Measurements from ENCODE around the gene SLC43A1. TPM values are rescaled to one million over a fixed set of nuclear protein-coding genes. Genes with fewer than 3 reads are reported as not detected.

SLC43A1 gene
- polyA plus RNA-seq, 1 of the 3 experiments (the other 2 are of a cell fraction), result 4.4 TPM

- peak overlapping the region; percentile 24; the same call in 1 of the 2 replicates for H3K4me2 ChIP-seq
- no peak for TF ChIP-seq USF2 (IDR thresholded peaks at IDR 0.05; ENCODE audit: borderline replicate concordance, low read depth, low read length)
- peak; percentile 28; the same call in 1 of the 2 replicates for TF ChIP-seq CTCF (IDR thresholded peaks at IDR 0.05)
- TF ChIP-seq FOXJ3 (CRISPR knock-in tag; IDR thresholded peaks at IDR 0.05), result no peak
- no peak for TF ChIP-seq ELF1 (IDR thresholded peaks at IDR 0.05)
- TF ChIP-seq TEAD4 (IDR thresholded peaks at IDR 0.05; ENCODE audit: borderline replicate concordance, insufficient read depth), result no peak
- no peak for TF ChIP-seq TAF1 (IDR thresholded peaks at IDR 0.05; ENCODE audit: borderline replicate concordance, low read depth, low read length)
- peak; percentile 79 for DNase-seq
- peaks cover 14% of the 10 kb centered on the region; the same call in 1 of the 2 replicates for H3K27me3 ChIP-seq (ENCODE audit: insufficient read depth)
- no peak overlapping the region for H3K9ac ChIP-seq
- no peaks in the 10 kb centered on the region for H3F3A ChIP-seq (replicated peaks; ENCODE audit: insufficient read depth)
- H3K36me3 ChIP-seq (replicated peaks in 1 of 2; ENCODE audit: control insufficient read depth in 1 of 2, insufficient read depth in 2 of 2, low read length in 1 of 2), result no peaks in the 10 kb centered on the region
- no peaks in the 10 kb centered on the region for H3K79me2 ChIP-seq (ENCODE audit: insufficient read depth)
- H2AFZ ChIP-seq (ENCODE audit: low read depth), result peak overlapping the region; percentile 11; the same call in 1 of the 2 replicates
- WGBS (ENCODE audit: low lambda C conversion rate), result 20% methylated on average over 11 of the region's 27 CpGs
- no peak overlapping the region for H3K27ac ChIP-seq (ENCODE audit: low read depth in 2 of 2, low read length in 1 of 2)
- no peaks in the 10 kb centered on the region for H4K20me1 ChIP-seq (ENCODE audit: insufficient read depth)
- H3K9me3 ChIP-seq, result no peaks in the 10 kb centered on the region
- H3K4me3 ChIP-seq (ENCODE audit: low read depth in 2 of 2, low read length in 1 of 2), result peak overlapping the region in 1 of 2 experiments; percentile 29; a peak in 2 of 4 replicates
- ChIA-PET CTCF (interaction anchor here (0.9 to 27.2 kb wide), 7 partner anchors 15 to 167 kb away, joined by 3 to 517 read pairs (median 7); partner anchors contain the start of genes RTN4RL2, SLC43A1 and TIMM10), POLR2A (interaction anchor here (1.0 kb wide), 1 partner anchor 16 kb away, joined by 3 read pairs; the partner anchor contains the start of gene RTN4RL2)
- H3K4me1 ChIP-seq (ENCODE audit: control insufficient read depth in 1 of 2, insufficient read depth in 2 of 2, low read depth in 1 of 2, low read length in 1 of 2), result peaks cover 0 to 8% of the 10 kb centered on the region in 2 experiments; a peak in 1 of 4 replicates
- H3K9me2 ChIP-seq, result no peaks in the 10 kb centered on the region
Measured at GRCh38 chr11:57476757-57477506, 38.6 kb downstream of the SLC43A1 start.

- no peaks in the 10 kb centered on the region for H3K36me3 ChIP-seq (replicated peaks in 1 of 2; ENCODE audit: control insufficient read depth in 1 of 2, insufficient read depth in 2 of 2, low read length in 1 of 2)
- TF ChIP-seq RFX5 (IDR thresholded peaks at IDR 0.05; ENCODE audit: low read length) (no peak), YY1 (IDR thresholded peaks at IDR 0.05; ENCODE audit: low read depth) (no peak), RAD21 (IDR thresholded peaks at IDR 0.05; ENCODE audit: low read length) (no peak)
- peaks cover 0 to 8% of the 10 kb centered on the region in 2 experiments; a peak in 1 of 4 replicates for H3K4me1 ChIP-seq (ENCODE audit: control insufficient read depth in 1 of 2, insufficient read depth in 2 of 2, low read depth in 1 of 2, low read length in 1 of 2)
- no peak overlapping the region for H3K27ac ChIP-seq (ENCODE audit: low read depth in 2 of 2, low read length in 1 of 2)
- 0 out of 2 replicates have a peak, but pooled peaks cover 10% of the 10 kb centered on the region for H3K27me3 ChIP-seq (ENCODE audit: insufficient read depth)
- H3K9me3 ChIP-seq, result no peaks in the 10 kb centered on the region
- POLR2A ChIA-PET, result interaction anchor here (1.0 kb wide), 1 partner anchor 15 kb away, joined by 3 read pairs; the partner anchor contains the start of gene RTN4RL2
- H3K4me3 ChIP-seq (ENCODE audit: low read depth in 2 of 2, low read length in 1 of 2), result peak overlapping the region in 1 of 2 experiments; percentile 29; a peak in 2 of 4 replicates
- H2AFZ ChIP-seq (ENCODE audit: low read depth), result peak overlapping the region; percentile 11; the same call in 1 of the 2 replicates
- H3K79me2 ChIP-seq (ENCODE audit: insufficient read depth), result no peaks in the 10 kb centered on the region
- CTCF ChIA-PET, result interaction anchor here (1.0 to 27.2 kb wide), 6 partner anchors 16 to 168 kb away, joined by 3 to 517 read pairs (median 18); partner anchors contain the start of genes RTN4RL2, SLC43A1 and TIMM10
- H3F3A ChIP-seq (replicated peaks; ENCODE audit: insufficient read depth), result no peaks in the 10 kb centered on the region
- peak overlapping the region; percentile 24; the same call in 1 of the 2 replicates for H3K4me2 ChIP-seq
- H4K20me1 ChIP-seq (ENCODE audit: insufficient read depth), result no peaks in the 10 kb centered on the region
- H3K9me2 ChIP-seq, result no peaks in the 10 kb centered on the region
- no peak overlapping the region for H3K9ac ChIP-seq
- DNase-seq, result peak; percentile 73
- 41% methylated on average over 18 of the region's 80 CpGs for WGBS (ENCODE audit: low lambda C conversion rate)
Measured at GRCh38 chr11:57476047-57476756, 39.3 kb downstream of the SLC43A1 start.

Measured in SK-N-SH (cell line).